Tracheal epithelial cell (primary cell): ENCODE measurements around the gene FFAR1. TPM values are rescaled to one million over a fixed set of nuclear protein-coding genes. Genes with fewer than 3 reads are reported as not detected.

Source experiments
- total RNA-seq: library from RNA; depleted of rRNA; stranded (reverse); fragments of >200 nt; gene quantifications from 2 replicates; pipeline ENCODE4 v1.2.1, GENCODE V29; 2014

The FFAR1 gene, protein sequence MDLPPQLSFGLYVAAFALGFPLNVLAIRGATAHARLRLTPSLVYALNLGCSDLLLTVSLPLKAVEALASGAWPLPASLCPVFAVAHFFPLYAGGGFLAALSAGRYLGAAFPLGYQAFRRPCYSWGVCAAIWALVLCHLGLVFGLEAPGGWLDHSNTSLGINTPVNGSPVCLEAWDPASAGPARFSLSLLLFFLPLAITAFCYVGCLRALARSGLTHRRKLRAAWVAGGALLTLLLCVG (N-terminal part only)
- total RNA-seq: under 0.01 TPM in 1 of 2 replicates, not detected in the other

GRCh38 chr19:35347171-35347929, at the start of gene FFAR1:
FFAR1 (plus strand) TSS chr19:35347902; CDS start chr19:35351552, 3,650 bp downstream.

GRCh38 chr19:35328851-35329285, 18.8 kb upstream of the FFAR1 start, which contains the start of gene CD22:
CD22 (plus strand) TSS chr19:35329187; CDS start chr19:35332041, 2,854 bp downstream.

DNA sequence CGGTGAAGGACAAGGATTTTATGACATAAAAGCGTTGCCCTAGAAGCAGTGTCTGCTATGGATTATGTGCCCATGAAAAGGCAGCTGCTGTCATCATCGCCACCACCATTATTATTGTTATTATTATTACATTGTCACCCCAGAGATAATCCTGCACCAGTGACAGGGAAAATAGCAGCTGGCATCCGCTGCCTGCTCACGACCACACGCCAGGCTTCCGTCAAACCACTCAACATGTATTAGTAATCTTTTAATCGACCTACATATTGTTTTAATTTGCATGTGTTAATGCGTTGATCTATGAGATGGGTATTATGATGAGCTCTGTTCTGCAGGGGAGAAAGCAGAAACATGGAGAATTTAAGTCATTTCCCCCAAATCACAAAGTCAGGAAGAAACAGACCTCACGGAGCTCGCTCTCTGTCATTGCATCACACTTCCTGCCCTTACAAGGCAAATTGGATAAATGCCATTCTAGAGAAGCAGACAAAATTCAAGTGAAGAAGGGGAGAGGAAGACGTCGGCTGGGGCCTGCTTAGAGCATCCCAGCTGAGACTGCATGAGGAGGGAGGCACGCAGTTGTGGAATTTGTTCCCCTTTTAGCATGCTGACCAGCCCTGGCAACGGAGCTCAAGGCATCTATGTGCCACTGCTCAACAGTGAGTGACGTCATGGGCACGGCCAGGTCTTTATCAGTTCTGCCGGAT, 10.3 kb downstream of the FFAR1 start, which contains the start of gene FFAR3:
Gene FFAR3 (plus strand): TSS at position 594 of the 707 bp plus-strand sequence. CDS start 431 bp downstream, outside the sequence.

DNA sequence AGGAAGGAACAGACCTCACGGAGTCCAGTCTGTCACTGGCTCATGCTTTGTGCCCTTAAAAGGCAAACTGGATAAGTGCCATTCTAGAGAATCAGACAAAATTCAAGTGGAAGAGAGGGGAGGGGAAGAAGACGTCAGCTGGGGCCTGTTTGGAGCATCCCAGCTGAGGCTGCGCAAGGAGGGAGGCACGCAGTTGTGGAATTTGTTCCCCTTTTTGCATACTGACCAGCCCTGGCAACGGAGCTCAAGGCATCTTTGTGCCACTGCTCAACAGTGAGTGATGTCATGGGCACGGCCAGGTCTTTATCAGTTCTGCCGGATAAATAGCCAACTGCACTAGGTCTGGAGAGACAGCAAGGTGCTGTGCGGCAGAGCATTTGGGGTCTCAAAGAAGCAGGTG, 23.0 kb downstream of the FFAR1 start, which contains the start of gene GPR42:
Gene GPR42 (plus strand): TSS at position 347 of the 400 bp plus-strand sequence. CDS start 292 bp downstream, outside the sequence.

Other genes with a start within 250 kb of the FFAR1 start
- 346 and 846 TPM in 2 replicates for gene FXYD3, start 232.1 kb upstream of the FFAR1 start, total RNA-seq
- under 0.01 TPM in 1 of 2 replicates, not detected in the other for gene LGI4, start 212.8 kb upstream of the FFAR1 start, total RNA-seq
- not detected in 2 replicates for gene FXYD1, start 209.1 kb upstream of the FFAR1 start, total RNA-seq
- gene FXYD7, start 204.6 kb upstream of the FFAR1 start, total RNA-seq: not detected in 2 replicates
- 8.2 and 12.8 TPM in 2 replicates for gene FXYD5, start 193.2 kb upstream of the FFAR1 start, total RNA-seq
- not detected in 2 replicates for gene FAM187B, start 119.2 kb upstream of the FFAR1 start, total RNA-seq
- 45.0 and 50.6 TPM in 2 replicates for gene LSR, start 98.9 kb upstream of the FFAR1 start, total RNA-seq
- gene USF2, start 78.9 kb upstream of the FFAR1 start, total RNA-seq: 41.4 and 53.7 TPM in 2 replicates
- gene HAMP, start 65.4 kb upstream of the FFAR1 start, total RNA-seq: under 0.01 TPM in 1 of 2 replicates, not detected in the other
- gene MAG, start 55.7 kb upstream of the FFAR1 start, total RNA-seq: not detected in 2 replicates
- not detected in 2 replicates for gene CD22, start 18.7 kb upstream of the FFAR1 start, total RNA-seq
- not detected in 2 replicates for gene FFAR3, start 10.6 kb downstream of the FFAR1 start, total RNA-seq
- not detected in 2 replicates for gene GPR42, start 23.2 kb downstream of the FFAR1 start, total RNA-seq
- 0.24 TPM in 1 of 2 replicates, not detected in the other for gene FFAR2, start 100.4 kb downstream of the FFAR1 start, total RNA-seq
- 3.1 TPM in 1 of 2 replicates, not detected in the other for gene KRTDAP, start 142.6 kb downstream of the FFAR1 start, total RNA-seq
- gene DMKN, start 165.7 kb downstream of the FFAR1 start, total RNA-seq: 75.0 and 131 TPM in 2 replicates
- gene SBSN, start 180.4 kb downstream of the FFAR1 start, total RNA-seq: 2.3 and 16.6 TPM in 2 replicates
- gene GAPDHS, start 185.6 kb downstream of the FFAR1 start, total RNA-seq: not detected in 2 replicates
- 132 and 141 TPM in 2 replicates for gene TMEM147, start 197.7 kb downstream of the FFAR1 start, total RNA-seq
- gene ATP4A, start 215.8 kb downstream of the FFAR1 start, total RNA-seq: not detected in 2 replicates
- gene PMIS2, start 238.3 kb downstream of the FFAR1 start, total RNA-seq: not detected in 2 replicates